Tibial nerve (tissue), 4 donors: ENCODE measurements around the gene NTRK1. TPM values are rescaled to one million over a fixed set of nuclear protein-coding genes. Genes with fewer than 3 reads are reported as not detected.
A peak's percentile ranks its signal among the peaks of the same experiment; 100 is the strongest.
"Not testable (repeated sequence)": the region's sequence is repeated elsewhere in the genome, so short reads cannot be mapped to it uniquely, and the experiment has no call there.

Source experiments
- DNase-seq, 2 donors: peaks; one replicate each; pipeline ENCODE4 v3.0.0-alpha.2; 2019; ENCODE audit warnings: low spot score in 2 of 2
- H3K27ac ChIP-seq, 4 donors: fragments of 200-600 bp; sonication (generic) in 3 of 4; one replicate each; pipeline ENCODE4 v1.5.1; 2017 to 2019; ENCODE audit warnings: mild to moderate bottlenecking in 1 of 4
- H3K27me3 ChIP-seq, 2 donors: fragments of 200-600 bp; sonication (generic) in 1 of 2; one replicate each; pipeline versions ENCODE4 v1.5.1 to v1.6.0; 2017 to 2019
- H3K36me3 ChIP-seq, 3 donors: fragments of 200-600 bp; sonication (generic); one replicate each; pipeline ENCODE4 v1.5.1; 2018 to 2019
- H3K4me1 ChIP-seq, 4 donors: fragments of 200-600 bp; sonication (generic) in 3 of 4; one replicate each; pipeline ENCODE4 v1.5.1; 2017 to 2019
- H3K4me3 ChIP-seq, 4 donors: fragments of 200-600 bp; sonication (generic) in 3 of 4; one replicate each; pipeline ENCODE4 v1.5.1; 2017 to 2019; ENCODE audit warnings: mild to moderate bottlenecking in 1 of 4, moderate library complexity in 1 of 4
- H3K9me3 ChIP-seq, 4 donors: fragments of 200-600 bp; sonication (generic) in 3 of 4; one replicate each; pipeline ENCODE4 v1.5.1; 2017 to 2019
- EP300 ChIP-seq, 2 donors: sonication (generic); formaldehyde crosslinking; IDR thresholded peaks; one replicate each; pipeline ENCODE4 v1.6.1; 2017; ENCODE audit warnings: antibody characterized with exemption in 2 of 2, mild to moderate bottlenecking in 1 of 2
- POLR2A ChIP-seq, 2 donors: fragments of 450-650 bp; IDR thresholded peaks; one replicate each; pipeline ENCODE4 v1.6.1; 2017; ENCODE audit warnings: antibody characterized with exemption in 2 of 2, mild to moderate bottlenecking in 2 of 2, moderate library complexity in 2 of 2
- WGBS, 2 donors: methylation state at CpG; one replicate each; pipeline ENCODE4 v1.1.5; 2018; 5-methylcytosine and 5-hydroxymethylcytosine counted together
- total RNA-seq, 4 donors: library from RNA; depleted of rRNA; stranded (reverse); fragments of >200 nt; gene quantifications; one replicate each; pipeline ENCODE4 v1.1.0, GENCODE V29; 2016
- TF ChIP-seq, protein P1 (sequence below), 5 experiments: fragments of 200-600 bp in 3 of 5; fragments of 450-650 bp in 2 of 5; sonication (generic) in 3 of 5; IDR thresholded peaks; one replicate each; pipeline ENCODE4 v1.5.1; 2016 to 2019; ENCODE audit warnings: antibody characterized with exemption in 5 of 5, mild to moderate bottlenecking in 3 of 5, moderate library complexity in 2 of 5

Gene NTRK1
- total RNA-seq, 4 donors from 2014 or later = 0.22 to 0.42 (median 0.39) TPM; not detected in 1

DNA sequence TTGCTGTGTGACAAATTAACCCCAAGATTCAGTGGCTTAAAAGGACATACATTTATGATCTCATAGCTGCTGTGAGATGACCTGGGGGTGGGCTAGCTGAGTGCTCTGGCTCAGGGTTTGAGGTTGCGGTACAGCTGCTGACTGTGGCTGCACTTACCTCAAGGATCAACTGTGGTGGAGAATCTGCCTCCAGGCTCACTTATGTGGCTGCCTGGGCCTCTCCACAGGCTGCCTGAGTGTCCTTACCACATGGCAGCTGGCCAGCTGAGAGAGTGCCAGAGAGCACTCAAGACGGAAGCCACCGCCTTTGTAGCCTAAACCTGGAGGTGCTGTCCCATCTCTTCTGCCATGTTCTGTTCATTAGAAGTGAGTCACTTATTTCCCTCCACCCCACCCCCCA, 65.5 kb downstream of the NTRK1 start:
- TF ChIP-seq EP300 (IDR thresholded peaks at IDR 0.05) (no peak), POLR2A (IDR thresholded peaks at IDR 0.05) (no peak)
- TF ChIP-seq, protein P1, sequence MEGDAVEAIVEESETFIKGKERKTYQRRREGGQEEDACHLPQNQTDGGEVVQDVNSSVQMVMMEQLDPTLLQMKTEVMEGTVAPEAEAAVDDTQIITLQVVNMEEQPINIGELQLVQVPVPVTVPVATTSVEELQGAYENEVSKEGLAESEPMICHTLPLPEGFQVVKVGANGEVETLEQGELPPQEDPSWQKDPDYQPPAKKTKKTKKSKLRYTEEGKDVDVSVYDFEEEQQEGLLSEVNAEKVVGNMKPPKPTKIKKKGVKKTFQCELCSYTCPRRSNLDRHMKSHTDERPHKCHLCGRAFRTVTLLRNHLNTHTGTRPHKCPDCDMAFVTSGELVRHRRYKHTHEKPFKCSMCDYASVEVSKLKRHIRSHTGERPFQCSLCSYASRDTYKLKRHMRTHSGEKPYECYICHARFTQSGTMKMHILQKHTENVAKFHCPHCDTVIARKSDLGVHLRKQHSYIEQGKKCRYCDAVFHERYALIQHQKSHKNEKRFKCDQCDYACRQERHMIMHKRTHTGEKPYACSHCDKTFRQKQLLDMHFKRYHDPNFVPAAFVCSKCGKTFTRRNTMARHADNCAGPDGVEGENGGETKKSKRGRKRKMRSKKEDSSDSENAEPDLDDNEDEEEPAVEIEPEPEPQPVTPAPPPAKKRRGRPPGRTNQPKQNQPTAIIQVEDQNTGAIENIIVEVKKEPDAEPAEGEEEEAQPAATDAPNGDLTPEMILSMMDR (IDR thresholded peaks at IDR 0.05) = no peak
- H3K27ac ChIP-seq = no peak overlapping the region
- no peak overlapping the region for H3K4me3 ChIP-seq
- WGBS, 2 donors = 49 to 64% methylated on average over 3 of the region's 3 CpGs
- no peaks in the 10 kb centered on the region for H3K9me3 ChIP-seq
- H3K27me3 ChIP-seq = peaks cover 0 to 73% of the 10 kb centered on the region in 2 donors
- peaks cover 0 to 29% (median 12%) of the 10 kb centered on the region in 4 donors for H3K4me1 ChIP-seq
- peak in 1 of 2 donors; percentile 31 for DNase-seq
- H3K36me3 ChIP-seq = no peaks in the 10 kb centered on the region

GRCh38 chr1:156926695-156927094, 66.0 kb downstream of the NTRK1 start:
- not testable (repeated sequence) for DNase-seq, H3K36me3 ChIP-seq, H3K9me3 ChIP-seq, H3K4me3 ChIP-seq, H3K27ac ChIP-seq
- WGBS, 2 donors = 76 to 92% methylated on average over 6 of the region's 6 CpGs
- Histone ChIP-seq H3K4me1 (peaks cover 0 to 34% (median 14%) of the 10 kb centered on the region in 4 donors), H3K27me3 (peaks cover 0 to 68% of the 10 kb centered on the region in 2 donors)

GRCh38 chr1:156927215-156928042, 66.8 kb downstream of the NTRK1 start:
- 14 to 17% methylated on average over 42 to 54 of the region's 64 CpGs for WGBS, 2 donors
- Histone ChIP-seq H3K9me3 (no peaks in the 10 kb centered on the region), H3K36me3 (no peaks in the 10 kb centered on the region), H3K27me3 (peaks cover 0 to 60% of the 10 kb centered on the region in 2 donors), H3K4me3 (peak overlapping the region in 1 of 4 donors; percentile 36), H3K4me1 (peaks cover 0 to 42% (median 14%) of the 10 kb centered on the region in 4 donors), H3K27ac (no peak overlapping the region)
- DNase-seq = peak; percentile 38 to 62
- TF ChIP-seq, protein P1 (IDR thresholded peaks at IDR 0.05) = peak; percentile 32 to 80 (median 47)
- no peak for TF ChIP-seq POLR2A (IDR thresholded peaks at IDR 0.05)

DNA sequence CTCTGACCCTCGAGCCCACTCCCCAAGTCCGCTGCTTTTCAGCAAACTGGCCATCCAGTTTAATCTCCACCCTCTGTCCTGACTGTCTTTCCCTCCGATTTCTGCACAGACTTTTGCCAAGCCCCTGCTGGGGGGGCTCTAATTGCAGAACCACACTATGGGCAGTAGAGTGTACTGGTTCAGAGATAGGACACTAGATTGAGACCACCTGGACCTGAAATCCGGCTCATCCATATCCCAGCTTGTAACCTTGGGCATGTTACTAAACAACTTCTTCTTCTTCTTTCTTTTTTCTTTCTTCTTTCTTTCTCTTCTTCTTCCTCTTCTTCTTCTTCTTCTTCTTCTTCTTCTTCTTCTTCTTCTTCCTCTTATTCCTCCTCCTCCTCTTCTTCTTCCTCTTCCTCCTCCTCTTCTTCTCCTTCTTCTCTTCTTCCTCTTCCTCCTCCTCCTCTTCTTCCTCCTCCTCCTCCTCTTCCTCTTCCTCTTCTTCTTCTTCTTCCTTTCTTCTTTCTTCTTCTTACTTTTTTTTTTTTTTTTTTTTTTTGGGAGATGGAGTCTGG, 67.5 kb downstream of the NTRK1 start:
- Histone ChIP-seq H3K4me1 (peaks cover 0 to 41% (median 14%) of the 10 kb centered on the region in 4 donors), H3K36me3 (no peaks in the 10 kb centered on the region), H3K27ac (no peak overlapping the region), H3K4me3 (peak overlapping the region in 1 of 4 donors; percentile 36), H3K27me3 (peaks cover 0 to 53% of the 10 kb centered on the region in 2 donors), H3K9me3 (no peaks in the 10 kb centered on the region)
- DNase-seq = no peak
- TF ChIP-seq EP300 (IDR thresholded peaks at IDR 0.05) = no peak
- TF ChIP-seq, protein P1 (IDR thresholded peaks at IDR 0.05) = peak in 1 of 5 experiments; percentile 8
- no peak for TF ChIP-seq POLR2A (IDR thresholded peaks at IDR 0.05)
- WGBS, 2 donors = 20 to 22% methylated on average over 4 of the region's 4 CpGs

DNA sequence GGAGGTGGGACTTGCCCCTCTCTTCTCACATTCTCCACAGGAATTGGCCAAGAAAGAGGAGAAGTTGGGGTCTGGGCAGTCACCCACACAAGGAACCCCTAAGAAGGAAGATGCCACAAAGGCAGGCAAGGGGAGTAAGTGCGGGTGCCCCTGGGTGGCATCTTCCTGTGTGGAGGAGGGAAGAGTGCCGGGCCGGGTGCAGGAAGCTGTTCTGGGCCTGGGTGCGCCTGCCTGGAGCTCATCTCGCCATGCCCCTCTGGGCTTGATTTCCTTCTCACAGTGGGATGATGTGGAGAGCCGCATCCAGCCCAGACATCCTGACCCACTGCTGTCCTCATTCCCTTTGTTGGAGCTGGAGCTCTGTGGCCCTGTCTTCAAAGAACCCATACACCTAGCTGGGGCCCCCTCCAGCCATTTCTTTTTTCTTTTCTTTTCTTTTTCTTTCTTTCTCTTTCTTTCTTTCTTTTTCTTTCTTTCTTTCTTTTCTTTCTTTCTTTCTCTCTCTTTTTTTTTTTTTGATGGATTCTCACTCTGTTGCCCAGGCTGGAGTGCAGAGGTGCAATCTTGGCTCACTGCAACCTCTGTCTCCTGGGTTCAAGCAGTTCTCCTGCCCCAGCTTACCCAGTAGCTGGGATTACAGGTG, 69.1 kb downstream of the NTRK1 start:
- Histone ChIP-seq H3K27ac (no peak overlapping the region), H3K9me3 (no peaks in the 10 kb centered on the region), H3K27me3 (peaks cover 0 to 37% of the 10 kb centered on the region in 2 donors), H3K36me3 (peaks cover 0 to 10% (median 0%) of the 10 kb centered on the region in 3 donors), H3K4me3 (no peak overlapping the region), H3K4me1 (peaks cover 0 to 29% (median 7%) of the 10 kb centered on the region in 4 donors)
- no peak for DNase-seq
- WGBS, 2 donors = 65 to 77% methylated on average over 6 of the region's 6 CpGs
- TF ChIP-seq EP300 (IDR thresholded peaks at IDR 0.05) = no peak
- TF ChIP-seq, protein P1 (IDR thresholded peaks at IDR 0.05) = no peak
- TF ChIP-seq POLR2A (IDR thresholded peaks at IDR 0.05) = no peak
